Stimulated activated CD4-positive, alpha-beta T cell treated with anti-CD3 and anti-CD28 coated beads, TNF-alpha, amount 100 ng/mL, for 48 hours (primary cell): ENCODE data around the gene SNX4.

ENCODE experiments used
- DNase-seq, 3 donors: peaks; one replicate each; pipeline ENCODE4 v3.0.0-alpha.2; 2020; ENCODE audit warnings: low read depth in 3 of 3

The SNX4 gene

DNA sequence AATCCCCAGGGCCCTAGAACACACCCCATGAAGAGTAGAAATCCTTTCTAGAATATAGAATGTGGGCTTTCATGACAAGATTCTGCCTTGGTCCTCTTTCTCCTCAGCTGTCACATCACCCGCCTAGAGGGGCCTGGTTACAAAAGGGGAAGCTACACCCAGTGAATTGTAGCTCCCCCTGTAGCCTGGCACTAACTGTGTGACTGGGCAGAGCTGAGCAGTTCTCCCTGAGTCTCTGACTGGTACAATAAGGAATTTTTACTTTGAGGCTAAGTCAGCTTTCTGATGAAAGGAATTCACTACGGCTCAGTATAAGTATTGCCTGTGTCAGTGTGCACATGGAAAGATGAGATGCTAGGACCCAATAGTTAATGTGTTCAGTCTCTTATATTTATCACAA lies 116.2 kb downstream of the SNX4 start:
- no peak for DNase-seq

DNA sequence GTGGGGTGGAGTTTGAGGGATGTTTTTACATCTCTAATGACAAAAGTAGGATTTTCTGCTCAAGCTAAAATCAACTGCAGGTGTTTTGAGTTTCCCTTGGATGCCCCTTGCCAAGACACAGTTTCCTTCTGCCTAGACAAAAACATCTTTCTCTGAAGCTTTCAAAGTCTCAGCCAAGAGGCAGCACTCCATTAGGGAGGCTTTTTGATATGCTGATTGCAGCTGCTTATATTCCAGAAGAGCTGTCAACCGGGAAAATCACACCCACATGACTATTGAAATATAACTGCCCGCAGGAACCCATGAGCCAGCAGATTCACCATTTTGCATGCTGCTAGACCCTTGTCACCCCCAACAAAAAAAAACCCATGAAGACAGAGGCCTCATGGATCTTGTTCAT lies 117.4 kb downstream of the SNX4 start:
- DNase-seq, result no peak

DNA sequence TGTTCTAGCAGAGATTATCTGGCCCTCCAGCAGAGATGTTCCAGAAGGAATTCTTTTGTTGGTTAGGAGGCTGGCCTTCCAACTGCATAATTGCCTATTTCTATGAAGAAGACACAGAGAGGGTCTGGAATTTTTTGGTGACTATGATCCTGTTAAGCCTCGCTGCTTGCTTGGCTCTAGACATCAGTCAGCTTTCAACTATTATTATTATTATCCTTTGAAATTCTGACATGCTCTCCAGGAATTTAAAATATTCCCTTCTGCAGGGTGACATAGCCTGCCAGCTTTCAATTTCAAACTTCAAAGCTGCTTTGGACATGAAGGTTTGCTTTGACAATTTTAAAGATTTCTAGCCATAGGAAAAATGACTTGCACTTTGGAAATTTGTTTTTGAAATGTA lies 118.6 kb downstream of the SNX4 start:
- no peak for DNase-seq

GRCh38 chr3:125398952-125399351 lies 121.0 kb downstream of the SNX4 start:
- DNase-seq, result no peak
